K562 (cell line): ENCODE measurements around the gene MRPS6. TPM values are rescaled to one million over a fixed set of nuclear protein-coding genes. Genes with fewer than 3 reads are reported as not detected.

Experiments
- ATAC-seq: fragments of 200-7000 bp; cut with Tn5 transposase; 3 replicates; pipeline ENCODE4 v1.9.1; 2020; ENCODE audit warnings: moderate library complexity
- BruUV-seq: library from RNA; stranded (reverse); fragments of 400-500 nt; replicated peaks from 2 replicates; lab custom pipeline; 2021; lab: Mats Ljungman, UMichigan
- CTCF ChIA-PET: fragments of 300-600 bp; formaldehyde crosslinking; extraction: SDS; loops from one replicate; lab custom pipeline; 2021; ENCODE audit warnings: low intra/inter-chr PET ratio; lab: Yijun Ruan, JAX
- POLR2A ChIA-PET: fragments of 300-600, 350-650 bp; sonication (Branson Sonifier 250); formaldehyde crosslinking; extraction: SDS; loops from one replicate; lab custom pipeline; 2021; ENCODE audit warnings: antibody characterized with exemption, inconsistent platforms; lab: Yijun Ruan, JAX
- DNase-seq, 4 experiments: peaks; one replicate each; pipeline versions ENCODE4 v3.0.0 to v3.0.0-alpha.2; 2011 to 2018; ENCODE audit warnings: low spot score in 3 of 4, mixed read lengths in 3 of 4; ENCODE audit errors: extremely low read depth in 1 of 4
- FAIRE-seq: peaks from 2 replicates; lab custom pipeline; 2011; peaks lifted over from hg19 to GRCh38; lab: Jason Lieb, UNC
- H2AFZ ChIP-seq: 2 replicates; pipeline ENCODE4 v1.6.0; 2011; ENCODE audit warnings: low read depth, low read length, control low read depth, inconsistent platforms
- H3K27ac ChIP-seq: fragments of 200-600 bp; 3 replicates; pipeline ENCODE4 v1.8.0; 2011; ENCODE audit warnings: low read depth, mild to moderate bottlenecking, control low read depth, inconsistent platforms, low read length, moderate library complexity, mixed read lengths; ENCODE audit errors: extremely low read depth
- H3K27me3 ChIP-seq, 2 experiments: fragments of 300-600 bp in 1 of 2; 2 replicates in 1 of 2; 3 replicates in 1 of 2; pipeline versions ENCODE4 v1.6.0 to v1.8.0; 2011; ENCODE audit warnings: inconsistent platforms in 2 of 2, low read length in 2 of 2, mild to moderate bottlenecking in 1 of 2, mixed read lengths in 1 of 2, moderate library complexity in 1 of 2; ENCODE audit not compliant: control insufficient read depth in 2 of 2, insufficient read depth in 2 of 2
- H3K36me3 ChIP-seq: fragments of 300-600 bp; 3 replicates; pipeline ENCODE4 v1.8.0; 2011; ENCODE audit warnings: mild to moderate bottlenecking, low read length, inconsistent platforms; ENCODE audit not compliant: control insufficient read depth, insufficient read depth
- H3K4me1 ChIP-seq, 2 experiments: fragments of 200-600 bp in 1 of 2; replicated peaks in 1 of 2; 2 replicates in 1 of 2; 3 replicates in 1 of 2; pipeline versions ENCODE4 v1.5.1 to v1.8.0; 2011; ENCODE audit warnings: inconsistent platforms in 2 of 2, low read length in 2 of 2, mild to moderate bottlenecking in 1 of 2, mixed read lengths in 1 of 2, moderate library complexity in 1 of 2; ENCODE audit not compliant: control insufficient read depth in 2 of 2, insufficient read depth in 2 of 2
- H3K4me2 ChIP-seq: 2 replicates; pipeline ENCODE4 v1.6.1; 2011; ENCODE audit warnings: low read length, control low read depth, inconsistent platforms, mixed read lengths; ENCODE audit not compliant: insufficient read depth
- H3K4me3 ChIP-seq: fragments of 200-600 bp; sonication (generic), shearing (Covaris generic); 2 replicates; pipeline ENCODE4 v1.5.1; 2016; ENCODE audit warnings: control low read depth, inconsistent platforms
- H3K79me2 ChIP-seq: fragments of 200-600 bp; 3 replicates; pipeline ENCODE4 v1.8.0; 2011; ENCODE audit warnings: low read length, inconsistent platforms; ENCODE audit not compliant: control insufficient read depth, insufficient read depth
- H3K9ac ChIP-seq, 2 experiments: 2 replicates each; pipeline versions ENCODE4 v1.6.0 to v1.6.1; 2011; ENCODE audit warnings: low read depth in 2 of 2, low read length in 2 of 2, control low read depth in 1 of 2, inconsistent platforms in 1 of 2, mild to moderate bottlenecking in 1 of 2, mixed read lengths in 1 of 2; ENCODE audit not compliant: insufficient read depth in 1 of 2
- H3K9me1 ChIP-seq: one replicate; pipeline ENCODE4 v1.6.0; 2011; ENCODE audit warnings: inconsistent platforms, mild to moderate bottlenecking, low read length, moderate library complexity; ENCODE audit not compliant: control insufficient read depth, insufficient read depth
- H3K9me3 ChIP-seq: replicated peaks from 2 replicates; pipeline ENCODE4 v1.5.1; 2011; ENCODE audit warnings: low read depth, low read length, inconsistent platforms; ENCODE audit not compliant: control insufficient read depth, insufficient read depth
- H4K20me1 ChIP-seq: replicated peaks from 2 replicates; pipeline ENCODE4 v1.6.1; 2011; ENCODE audit warnings: low read length, inconsistent platforms, mixed read lengths; ENCODE audit not compliant: control insufficient read depth, insufficient read depth
- HDAC8 ChIP-seq: fragments of 450-650 bp; IDR thresholded peaks from 2 replicates; pipeline ENCODE4 v1.6.1; 2016; ENCODE audit warnings: mild to moderate bottlenecking, missing genetic modification characterization, moderate library complexity, missing compliant biosample characterization
- STAT5A ChIP-seq: IDR thresholded peaks from 2 replicates; pipeline ENCODE4 v1.6.1; 2012; ENCODE audit warnings: low read length, inconsistent platforms, borderline replicate concordance
- ZNF232 ChIP-seq: sonication (generic); formaldehyde crosslinking; IDR thresholded peaks from 2 replicates; pipeline ENCODE4 v1.8.0; 2022; ENCODE audit warnings: mild to moderate bottlenecking, missing genetic modification reagents
- ZNF668 ChIP-seq: fragments of 250-450 bp; sonication (Bioruptor Pico); IDR thresholded peaks from 2 replicates; pipeline ENCODE4 v1.8.0; 2022; ENCODE audit warnings: mild to moderate bottlenecking, inconsistent platforms
- WGBS: fragments of 100-300 bp; shearing (Covaris generic); methylation state at CpG from one replicate; pipeline ENCODE4 v1.1.6; 2016; ENCODE audit warnings: low coverage, mixed read lengths; ENCODE audit not compliant: insufficient coverage; ENCODE audit errors: missing lambda C conversion rate; 5-methylcytosine and 5-hydroxymethylcytosine counted together
- in situ Hi-C: fragments of 300-500 bp; cut with MboI; formaldehyde crosslinking; loops from 4 replicates; pipeline ENCODE4 v1.15.0; 2018; ENCODE audit warnings: inconsistent platforms, mixed read lengths
- intact Hi-C: fragments of 100-400 bp; cut with micrococcal nuclease; formaldehyde crosslinking; loops from 2 replicates; pipeline ENCODE4 v1.14.2; 2022
- polyA plus RNA-seq, 8 experiments: library from polyadenylated mRNA; depleted of rRNA in 4 of 8; stranded (reverse) in 5 of 8; unstranded in 3 of 8; fragments of >200 nt; fragmentation: Nextera tagmentation in 2 of 8; fragmentation: Illumina TruSeq in 1 of 8; extraction: Ambion mirVana in 2 of 8; extraction: Trizol in 1 of 8; gene quantifications; 2 replicates each; pipeline versions ENCODE4 v1.2.1 to v1.2.3, GENCODE V29; 2011 to 2014; ENCODE audit warnings: inconsistent platforms in 1 of 8, missing spikeins in 1 of 8
- total RNA-seq, 7 experiments: library from RNA; depleted of rRNA in 6 of 7; stranded (reverse); fragments of >200 nt in 6 of 7; fragmentation: Illumina TruSeq in 2 of 7; extraction: Trizol in 2 of 7; gene quantifications; 2 replicates each; pipeline versions ENCODE4 v1.2.1 to v1.2.3, GENCODE V29; 2011 to 2021; ENCODE audit warnings: low replicate concordance in 1 of 7
- TF ChIP-seq, protein P1 (sequence below): sonication (generic); formaldehyde crosslinking; IDR thresholded peaks from 2 replicates; pipeline ENCODE4 v1.8.0; 2022; ENCODE audit warnings: mild to moderate bottlenecking, missing genetic modification reagents
- TF ChIP-seq, protein P2 (sequence below): fragments of 250-450 bp; sonication (Bioruptor Pico); IDR thresholded peaks from 2 replicates; pipeline ENCODE4 v1.5.0; 2021

MRPS6 gene
- total and polyA plus RNA-seq, 9 of the 15 experiments (the other 6 are each of a cell fraction or from before 2014, with no cell fraction given), result 26.1 to 72.0 (median 39.3) TPM

- no peak overlapping the region for H3K27ac ChIP-seq
- H3K79me2 ChIP-seq, result peaks cover 96% of the 10 kb centered on the region
- peaks cover 14% of the 10 kb centered on the region for H4K20me1 ChIP-seq
- no peaks in the 10 kb centered on the region for H3K9me1 ChIP-seq
- ATAC-seq, result no peak
- no peak for TF ChIP-seq HDAC8 (tag)
- TF ChIP-seq, protein P1, sequence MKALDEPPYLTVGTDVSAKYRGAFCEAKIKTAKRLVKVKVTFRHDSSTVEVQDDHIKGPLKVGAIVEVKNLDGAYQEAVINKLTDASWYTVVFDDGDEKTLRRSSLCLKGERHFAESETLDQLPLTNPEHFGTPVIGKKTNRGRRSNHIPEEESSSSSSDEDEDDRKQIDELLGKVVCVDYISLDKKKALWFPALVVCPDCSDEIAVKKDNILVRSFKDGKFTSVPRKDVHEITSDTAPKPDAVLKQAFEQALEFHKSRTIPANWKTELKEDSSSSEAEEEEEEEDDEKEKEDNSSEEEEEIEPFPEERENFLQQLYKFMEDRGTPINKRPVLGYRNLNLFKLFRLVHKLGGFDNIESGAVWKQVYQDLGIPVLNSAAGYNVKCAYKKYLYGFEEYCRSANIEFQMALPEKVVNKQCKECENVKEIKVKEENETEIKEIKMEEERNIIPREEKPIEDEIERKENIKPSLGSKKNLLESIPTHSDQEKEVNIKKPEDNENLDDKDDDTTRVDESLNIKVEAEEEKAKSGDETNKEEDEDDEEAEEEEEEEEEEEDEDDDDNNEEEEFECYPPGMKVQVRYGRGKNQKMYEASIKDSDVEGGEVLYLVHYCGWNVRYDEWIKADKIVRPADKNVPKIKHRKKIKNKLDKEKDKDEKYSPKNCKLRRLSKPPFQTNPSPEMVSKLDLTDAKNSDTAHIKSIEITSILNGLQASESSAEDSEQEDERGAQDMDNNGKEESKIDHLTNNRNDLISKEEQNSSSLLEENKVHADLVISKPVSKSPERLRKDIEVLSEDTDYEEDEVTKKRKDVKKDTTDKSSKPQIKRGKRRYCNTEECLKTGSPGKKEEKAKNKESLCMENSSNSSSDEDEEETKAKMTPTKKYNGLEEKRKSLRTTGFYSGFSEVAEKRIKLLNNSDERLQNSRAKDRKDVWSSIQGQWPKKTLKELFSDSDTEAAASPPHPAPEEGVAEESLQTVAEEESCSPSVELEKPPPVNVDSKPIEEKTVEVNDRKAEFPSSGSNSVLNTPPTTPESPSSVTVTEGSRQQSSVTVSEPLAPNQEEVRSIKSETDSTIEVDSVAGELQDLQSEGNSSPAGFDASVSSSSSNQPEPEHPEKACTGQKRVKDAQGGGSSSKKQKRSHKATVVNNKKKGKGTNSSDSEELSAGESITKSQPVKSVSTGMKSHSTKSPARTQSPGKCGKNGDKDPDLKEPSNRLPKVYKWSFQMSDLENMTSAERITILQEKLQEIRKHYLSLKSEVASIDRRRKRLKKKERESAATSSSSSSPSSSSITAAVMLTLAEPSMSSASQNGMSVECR (CRISPR knock-in tag), result no peak
- TF ChIP-seq, protein P2, sequence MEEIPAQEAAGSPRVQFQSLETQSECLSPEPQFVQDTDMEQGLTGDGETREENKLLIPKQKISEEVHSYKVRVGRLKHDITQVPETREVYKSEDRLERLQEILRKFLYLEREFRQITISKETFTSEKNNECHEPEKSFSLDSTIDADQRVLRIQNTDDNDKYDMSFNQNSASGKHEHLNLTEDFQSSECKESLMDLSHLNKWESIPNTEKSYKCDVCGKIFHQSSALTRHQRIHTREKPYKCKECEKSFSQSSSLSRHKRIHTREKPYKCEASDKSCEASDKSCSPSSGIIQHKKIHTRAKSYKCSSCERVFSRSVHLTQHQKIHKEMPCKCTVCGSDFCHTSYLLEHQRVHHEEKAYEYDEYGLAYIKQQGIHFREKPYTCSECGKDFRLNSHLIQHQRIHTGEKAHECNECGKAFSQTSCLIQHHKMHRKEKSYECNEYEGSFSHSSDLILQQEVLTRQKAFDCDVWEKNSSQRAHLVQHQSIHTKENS (CRISPR knock-in tag), result no peak
- TF ChIP-seq ZNF232 (CRISPR knock-in tag), result no peak
- TF ChIP-seq STAT5A, result no peak
- TF ChIP-seq ZNF668 (CRISPR knock-in tag), result no peak
- TF ChIP-seq, all 486 proteins: peak for 0
- H3K27me3 ChIP-seq, result no peaks in the 10 kb centered on the region
- ChIA-PET POLR2A (interaction anchor here (1.2 to 3.0 kb wide), 5 partner anchors 11 to 23 kb away, joined by 4 to 14 read pairs (median 8); no protein-coding TSS in a partner anchor), CTCF (interaction anchor here (0.5 kb wide), 1 partner anchor 112 kb away, joined by 5 read pairs; no protein-coding TSS in a partner anchor)
- FAIRE-seq (no peak), DNase-seq (no peak)
- no peak overlapping the region for H3K4me2 ChIP-seq
- H3K36me3 ChIP-seq, result peaks cover 36% of the 10 kb centered on the region
- peaks cover 4 to 31% of the 10 kb centered on the region in 2 experiments; a peak in 3 of 5 replicates for H3K4me1 ChIP-seq
- H3K9me3 ChIP-seq, result no peaks in the 10 kb centered on the region
- in situ Hi-C loops, result no loop called here
- no peak overlapping the region for H2AFZ ChIP-seq
- 69% methylated on average over 3 of the region's 4 CpGs for WGBS
- no peak overlapping the region for H3K9ac ChIP-seq
- BruUV-seq, result no TSS peak
- no peak overlapping the region for H3K4me3 ChIP-seq
- intact Hi-C loops, result no loop called here
These were observed 17.7 kb downstream of the MRPS6 start for GRCh38 chr21:34091032-34091431.
